Neural progenitor cell (in vitro differentiated cells): ENCODE data around the gene DDX10. TPM values are rescaled to one million over a fixed set of nuclear protein-coding genes. Genes with fewer than 3 reads are reported as not detected.

ENCODE experiments used
- DNase-seq: peaks from one replicate; pipeline ENCODE4 v3.0.0-alpha.2; 2016; ENCODE audit warnings: low spot score
- H2AFZ ChIP-seq: fragments of 200-600 bp; sonication (generic); replicated peaks from 2 replicates; pipeline ENCODE4 v1.6.1; 2016; ENCODE audit warnings: antibody characterized with exemption
- H3F3A ChIP-seq: fragments of 200-600 bp; sonication (generic); 2 replicates; pipeline ENCODE4 v1.6.1; 2016; ENCODE audit warnings: antibody characterized with exemption, low read depth
- H3K27ac ChIP-seq: fragments of 200-600 bp; sonication (generic); 2 replicates; pipeline ENCODE4 v1.5.1; 2016; ENCODE audit warnings: mild to moderate bottlenecking
- H3K27me3 ChIP-seq: fragments of 200-600 bp; sonication (generic); 2 replicates; pipeline ENCODE4 v1.6.1; 2016; ENCODE audit warnings: mild to moderate bottlenecking, moderate library complexity
- H3K36me3 ChIP-seq: fragments of 200-600 bp; sonication (generic); 2 replicates; pipeline ENCODE4 v1.5.1; 2016
- H3K4me1 ChIP-seq: fragments of 200-600 bp; sonication (generic); 2 replicates; pipeline ENCODE4 v1.6.1; 2016; ENCODE audit warnings: mixed run types
- H3K4me2 ChIP-seq: fragments of 200-600 bp; sonication (generic); 2 replicates; pipeline ENCODE4 v1.6.1; 2016
- H3K4me3 ChIP-seq: fragments of 200-600 bp; sonication (generic); 2 replicates; pipeline ENCODE4 v1.5.1; 2016
- H3K79me2 ChIP-seq: fragments of 200-600 bp; sonication (generic); 2 replicates; pipeline ENCODE4 v1.6.1; 2016; ENCODE audit warnings: low read depth
- H3K9ac ChIP-seq: fragments of 200-600 bp; sonication (generic); 2 replicates; pipeline ENCODE4 v1.6.1; 2016
- H3K9me3 ChIP-seq: fragments of 200-600 bp; sonication (generic); 2 replicates; pipeline ENCODE4 v1.5.1; 2016; ENCODE audit warnings: low read depth
- H4K20me1 ChIP-seq: fragments of 200-600 bp; sonication (generic); 2 replicates; pipeline ENCODE4 v1.6.1; 2016; ENCODE audit warnings: low read depth
- H3K27ac Mint-ChIP-seq: 3 replicates; pipeline ENCODE4 v1.8.0; 2021; ENCODE audit warnings: mixed read lengths
- H3K27me3 Mint-ChIP-seq: 2 replicates; pipeline ENCODE4 v1.8.0; 2022; ENCODE audit warnings: low read depth, mild to moderate bottlenecking, inconsistent platforms, moderate library complexity, mixed read lengths; ENCODE audit not compliant: insufficient read depth
- H3K36me3 Mint-ChIP-seq: 3 replicates; pipeline ENCODE4 v1.8.0; 2021; ENCODE audit warnings: mixed read lengths
- H3K4me1 Mint-ChIP-seq: 3 replicates; pipeline ENCODE4 v1.8.0; 2021; ENCODE audit warnings: mixed read lengths
- H3K4me3 Mint-ChIP-seq: 3 replicates; pipeline ENCODE4 v1.8.0; 2021; ENCODE audit warnings: mild to moderate bottlenecking, moderate library complexity, mixed read lengths
- H3K9me3 Mint-ChIP-seq: 3 replicates; pipeline ENCODE4 v1.8.0; 2020; ENCODE audit warnings: mixed read lengths
- CTCF ChIP-seq: fragments of 200-600 bp; sonication (generic); IDR thresholded peaks from 2 replicates; pipeline ENCODE4 v1.5.1; 2017; ENCODE audit warnings: antibody characterized with exemption, mild to moderate bottlenecking
- EZH2 ChIP-seq: fragments of 200-600 bp; sonication (generic); IDR thresholded peaks from 2 replicates; pipeline ENCODE4 v1.6.1; 2017; ENCODE audit warnings: antibody characterized with exemption, mild to moderate bottlenecking, moderate library complexity
- EZH2phosphoT487 ChIP-seq: fragments of 200-600 bp; sonication (generic); IDR thresholded peaks from 2 replicates; pipeline ENCODE4 v1.6.1; 2017; ENCODE audit warnings: antibody characterized with exemption
- total RNA-seq: library from RNA; depleted of rRNA; stranded (reverse); fragments of >200 nt; gene quantifications from 2 replicates; pipeline ENCODE4 v1.2.3, GENCODE V29; 2015; ENCODE audit warnings: low replicate concordance

The DDX10 gene
- total RNA-seq, 1 donor from 2014 or later: 34.1 TPM

- no peak overlapping the region for H3K4me2 ChIP-seq
- H2AFZ ChIP-seq: no peak overlapping the region
- H3K36me3 ChIP-seq: no peaks in the 10 kb centered on the region
- Mint-ChIP-seq H3K4me1 (no peaks in the 10 kb centered on the region), H3K27me3 (no peaks in the 10 kb centered on the region), H3K4me3 (no peak overlapping the region), H3K9me3 (no peaks in the 10 kb centered on the region), H3K27ac (no peak overlapping the region), H3K36me3 (peaks cover 2% of the 10 kb centered on the region)
- no peak overlapping the region for H3K9ac ChIP-seq
- no peak overlapping the region for H3K4me3 ChIP-seq
- H3K27ac ChIP-seq: no peak overlapping the region
- H4K20me1 ChIP-seq: no peaks in the 10 kb centered on the region
- H3F3A ChIP-seq: no peaks in the 10 kb centered on the region
- H3K27me3 ChIP-seq: no peaks in the 10 kb centered on the region
- TF ChIP-seq EZH2phosphoT487: no peak
- no peak for DNase-seq
- H3K79me2 ChIP-seq: peaks cover 8% of the 10 kb centered on the region
- no peaks in the 10 kb centered on the region for H3K9me3 ChIP-seq
- no peaks in the 10 kb centered on the region for H3K4me1 ChIP-seq
Observed at GRCh38 chr11:108802492-108802891, 137.6 kb downstream of the DDX10 start.

GRCh38 chr11:108803776-108804175 is 138.9 kb downstream of the DDX10 start:
- Histone ChIP-seq H3K27me3 (no peaks in the 10 kb centered on the region), H3F3A (no peaks in the 10 kb centered on the region), H4K20me1 (no peaks in the 10 kb centered on the region), H3K9ac (no peak overlapping the region), H3K4me1 (no peaks in the 10 kb centered on the region), H3K4me2 (no peak overlapping the region), H3K36me3 (no peaks in the 10 kb centered on the region), H3K27ac (no peak overlapping the region), H3K4me3 (no peak overlapping the region), H3K9me3 (no peaks in the 10 kb centered on the region), H3K79me2 (peaks cover 8% of the 10 kb centered on the region), H2AFZ (no peak overlapping the region)
- no peak for TF ChIP-seq CTCF
- TF ChIP-seq EZH2: no peak
- TF ChIP-seq EZH2phosphoT487: no peak
- Mint-ChIP-seq H3K4me1 (no peaks in the 10 kb centered on the region), H3K36me3 (no peaks in the 10 kb centered on the region), H3K4me3 (no peak overlapping the region), H3K27me3 (no peaks in the 10 kb centered on the region), H3K9me3 (no peaks in the 10 kb centered on the region), H3K27ac (no peak overlapping the region)
- DNase-seq: no peak

GRCh38 chr11:108804511-108804910 is 139.6 kb downstream of the DDX10 start:
- no peak for TF ChIP-seq EZH2
- no peak for DNase-seq
- H3K4me3 ChIP-seq: no peak overlapping the region
- Mint-ChIP-seq H3K4me3 (no peak overlapping the region), H3K4me1 (no peaks in the 10 kb centered on the region), H3K9me3 (no peaks in the 10 kb centered on the region), H3K36me3 (no peaks in the 10 kb centered on the region), H3K27me3 (no peaks in the 10 kb centered on the region), H3K27ac (no peak overlapping the region)
- no peaks in the 10 kb centered on the region for H3K4me1 ChIP-seq
- no peak overlapping the region for H2AFZ ChIP-seq
- no peak overlapping the region for H3K9ac ChIP-seq
- no peaks in the 10 kb centered on the region for H3F3A ChIP-seq
- no peaks in the 10 kb centered on the region for H3K27me3 ChIP-seq
- no peaks in the 10 kb centered on the region for H3K9me3 ChIP-seq
- H3K79me2 ChIP-seq: peaks cover 4% of the 10 kb centered on the region
- H3K4me2 ChIP-seq: no peak overlapping the region
- H3K36me3 ChIP-seq: no peaks in the 10 kb centered on the region
- H4K20me1 ChIP-seq: no peaks in the 10 kb centered on the region
- no peak overlapping the region for H3K27ac ChIP-seq

GRCh38 chr11:108805030-108805429 is 140.2 kb downstream of the DDX10 start:
- Histone ChIP-seq H3K27ac (no peak overlapping the region), H3K9ac (no peak overlapping the region), H3F3A (no peaks in the 10 kb centered on the region), H3K36me3 (no peaks in the 10 kb centered on the region), H4K20me1 (no peaks in the 10 kb centered on the region), H2AFZ (no peak overlapping the region), H3K4me3 (no peak overlapping the region), H3K4me1 (no peaks in the 10 kb centered on the region), H3K9me3 (no peaks in the 10 kb centered on the region), H3K79me2 (no peaks in the 10 kb centered on the region), H3K4me2 (no peak overlapping the region), H3K27me3 (no peaks in the 10 kb centered on the region)
- no peak for TF ChIP-seq EZH2phosphoT487
- TF ChIP-seq EZH2: no peak
- TF ChIP-seq CTCF: no peak
- H3K9me3 Mint-ChIP-seq: no peaks in the 10 kb centered on the region
- no peaks in the 10 kb centered on the region for H3K27me3 Mint-ChIP-seq
- H3K4me3 Mint-ChIP-seq: no peak overlapping the region
- H3K27ac Mint-ChIP-seq: no peak overlapping the region
- no peaks in the 10 kb centered on the region for H3K4me1 Mint-ChIP-seq
- no peaks in the 10 kb centered on the region for H3K36me3 Mint-ChIP-seq
- no peak for DNase-seq
